Tibial artery (tissue), 4 donors: ENCODE measurements around the gene GPC6.

Experiments
- DNase-seq, 2 donors: peaks; one replicate each; pipeline ENCODE4 v3.0.0-alpha.2; 2019
- H3K27ac ChIP-seq, 2 donors: fragments of 200-600 bp; sonication (generic) in 1 of 2; 1 replicate in 1 of 2; 2 replicates in 1 of 2; pipeline ENCODE4 v1.5.1; 2018 to 2019; ENCODE audit warnings: mild to moderate bottlenecking in 1 of 2
- H3K27me3 ChIP-seq, 2 donors: fragments of 200-600 bp; sonication (generic) in 1 of 2; one replicate each; pipeline versions ENCODE4 v1.5.1 to v1.6.0; 2016 to 2019
- H3K36me3 ChIP-seq, 3 donors: fragments of 200-600 bp; sonication (generic) in 2 of 3; one replicate each; pipeline ENCODE4 v1.5.1; 2016 to 2019; ENCODE audit warnings: mild to moderate bottlenecking in 2 of 3
- H3K4me1 ChIP-seq, 4 donors: fragments of 200-600 bp; sonication (generic) in 2 of 4; 1 replicate in 3 of 4; 2 replicates in 1 of 4; pipeline ENCODE4 v1.5.1; 2016 to 2019
- H3K4me3 ChIP-seq, 2 donors: fragments of 200-600 bp; sonication (generic) in 1 of 2; 1 replicate in 1 of 2; 2 replicates in 1 of 2; pipeline ENCODE4 v1.5.1; 2018 to 2019; ENCODE audit warnings: mild to moderate bottlenecking in 2 of 2
- H3K9me3 ChIP-seq, 3 donors: fragments of 200-600 bp; sonication (generic) in 1 of 3; one replicate each; pipeline ENCODE4 v1.5.1; 2016 to 2019
- CTCF ChIP-seq, 2 experiments: fragments of 200-600 bp in 1 of 2; fragments of 450-650 bp in 1 of 2; IDR thresholded peaks; one replicate each; pipeline ENCODE4 v1.5.1; 2017 to 2019; ENCODE audit warnings: antibody characterized with exemption in 2 of 2, mild to moderate bottlenecking in 1 of 2, moderate library complexity in 1 of 2
- intact Hi-C: fragments of 100-400 bp; cut with DNase I; formaldehyde crosslinking; loops from one replicate; pipeline ENCODE4 v1.15.0; 2023; ENCODE audit warnings: low total_unique reads

The GPC6 gene

GRCh38 chr13:93296584-93296983 lies 70.0 kb downstream of the GPC6 start:
- H3K36me3 ChIP-seq = no peaks in the 10 kb centered on the region
- intact Hi-C loops = no loop called here
- DNase-seq = no peak
- no peaks in the 10 kb centered on the region for H3K27me3 ChIP-seq
- H3K27ac ChIP-seq = no peak overlapping the region
- H3K4me1 ChIP-seq = no peaks in the 10 kb centered on the region
- H3K9me3 ChIP-seq = no peaks in the 10 kb centered on the region
- H3K4me3 ChIP-seq = no peak overlapping the region
- TF ChIP-seq CTCF (IDR thresholded peaks at IDR 0.05) = no peak

- no peaks in the 10 kb centered on the region for H3K27me3 ChIP-seq
- H3K36me3 ChIP-seq = no peaks in the 10 kb centered on the region
- H3K27ac ChIP-seq = no peak overlapping the region
- no peaks in the 10 kb centered on the region for H3K9me3 ChIP-seq
- no peak overlapping the region for H3K4me3 ChIP-seq
- H3K4me1 ChIP-seq = no peaks in the 10 kb centered on the region
- intact Hi-C loops = no loop called here
- DNase-seq = no peak
- no peak for TF ChIP-seq CTCF (IDR thresholded peaks at IDR 0.05)
Measured at GRCh38 chr13:93298713-93299112, 72.1 kb downstream of the GPC6 start.

- Histone ChIP-seq H3K27ac (no peak overlapping the region), H3K27me3 (no peaks in the 10 kb centered on the region), H3K4me1 (peaks cover 0 to 9% (median 0%) of the 10 kb centered on the region in 4 donors), H3K9me3 (no peaks in the 10 kb centered on the region), H3K36me3 (no peaks in the 10 kb centered on the region), H3K4me3 (no peak overlapping the region)
- intact Hi-C loops = no loop called here
- TF ChIP-seq CTCF (IDR thresholded peaks at IDR 0.05) = no peak
- no peak for DNase-seq
Measured at GRCh38 chr13:93304134-93304533, 77.5 kb downstream of the GPC6 start.

GRCh38 chr13:93304868-93305613 lies 78.4 kb downstream of the GPC6 start:
- H3K27me3 ChIP-seq = no peaks in the 10 kb centered on the region
- H3K27ac ChIP-seq = no peak overlapping the region
- TF ChIP-seq CTCF (IDR thresholded peaks at IDR 0.05) = no peak
- H3K4me1 ChIP-seq = peaks cover 0 to 9% (median 0%) of the 10 kb centered on the region in 4 donors
- no peaks in the 10 kb centered on the region for H3K9me3 ChIP-seq
- no peak for DNase-seq
- H3K4me3 ChIP-seq = no peak overlapping the region
- no peaks in the 10 kb centered on the region for H3K36me3 ChIP-seq
- intact Hi-C loops = no loop called here

- no peak overlapping the region for H3K27ac ChIP-seq
- intact Hi-C loops = no loop called here
- no peak for TF ChIP-seq CTCF (IDR thresholded peaks at IDR 0.05)
- no peaks in the 10 kb centered on the region for H3K27me3 ChIP-seq
- H3K4me1 ChIP-seq = peaks cover 0 to 9% (median 0%) of the 10 kb centered on the region in 4 donors
- no peak overlapping the region for H3K4me3 ChIP-seq
- H3K36me3 ChIP-seq = no peaks in the 10 kb centered on the region
- no peaks in the 10 kb centered on the region for H3K9me3 ChIP-seq
- DNase-seq = no peak
Measured at GRCh38 chr13:93305886-93306285, 79.3 kb downstream of the GPC6 start.
